Cerebellar nuclear complex (tissue), 1 donor: Measurements from ENCODE around the gene OR4D10.

Source experiments
- DNase-seq, 2 experiments: peaks; one replicate each; lab custom pipeline; 2025; lab: John Stamatoyannopoulos, UW

The OR4D10 gene

GRCh38 chr11:59528711-59529110 lies 55.6 kb downstream of the OR4D10 start:
- no peak for DNase-seq
